ENCODE results near the gene UPK3A. TPM values are rescaled to one million over a fixed set of nuclear protein-coding genes. Genes with fewer than 3 reads are reported as not detected.
"Not testable (repeated sequence)": the region's sequence is repeated elsewhere in the genome, so short reads cannot be mapped to it uniquely, and the experiment has no call there.

UPK3A gene
- total RNA-seq, 1 experiment from 2014 or later: 1.0 TPM

GRCh38 chr22:45272498-45272897 lies 12.3 kb upstream of the UPK3A start:
- intact Hi-C loops (cut with micrococcal nuclease; ENCODE audit: unreplicated experiment): no loop called here
- Histone ChIP-seq H4K20me1 (ENCODE audit: insufficient read depth) (no peaks in the 10 kb centered on the region), H3K36me3 (ENCODE audit: low read depth) (no peaks in the 10 kb centered on the region), H3K4me2 (no peak overlapping the region), H3F3A (ENCODE audit: insufficient read depth, low read depth) (no peaks in the 10 kb centered on the region), H3K27ac (no peak overlapping the region), H3K4me3 (no peak overlapping the region), H3K27me3 (ENCODE audit: insufficient read depth, low read depth) (no peaks in the 10 kb centered on the region), H3K79me2 (ENCODE audit: low read depth) (no peaks in the 10 kb centered on the region), H2AFZ (no peak overlapping the region), H3K9me2 (ENCODE audit: insufficient read depth) (no peaks in the 10 kb centered on the region), H3K9me3 (ENCODE audit: insufficient read depth, low read depth) (no peaks in the 10 kb centered on the region), H3K4me1 (replicated peaks; ENCODE audit: insufficient read depth) (peaks cover 8% of the 10 kb centered on the region; the same call in 1 of the 2 replicates)
- DNase-seq: no peak
- CTCF ChIA-PET: interaction anchor here (0.7 kb wide), 2 partner anchors 534 to 704 kb away, joined by 7 to 10 read pairs; partner anchors contain the start of gene WNT7B
- POLR2A ChIA-PET (ENCODE audit: unreplicated experiment): no interaction called here
- no TSS peak for BruUV-seq (replicated peaks)
- no peak for TF ChIP-seq EZH2 (IDR thresholded peaks at IDR 0.05; ENCODE audit: low read depth)
- TF ChIP-seq, protein P1, sequence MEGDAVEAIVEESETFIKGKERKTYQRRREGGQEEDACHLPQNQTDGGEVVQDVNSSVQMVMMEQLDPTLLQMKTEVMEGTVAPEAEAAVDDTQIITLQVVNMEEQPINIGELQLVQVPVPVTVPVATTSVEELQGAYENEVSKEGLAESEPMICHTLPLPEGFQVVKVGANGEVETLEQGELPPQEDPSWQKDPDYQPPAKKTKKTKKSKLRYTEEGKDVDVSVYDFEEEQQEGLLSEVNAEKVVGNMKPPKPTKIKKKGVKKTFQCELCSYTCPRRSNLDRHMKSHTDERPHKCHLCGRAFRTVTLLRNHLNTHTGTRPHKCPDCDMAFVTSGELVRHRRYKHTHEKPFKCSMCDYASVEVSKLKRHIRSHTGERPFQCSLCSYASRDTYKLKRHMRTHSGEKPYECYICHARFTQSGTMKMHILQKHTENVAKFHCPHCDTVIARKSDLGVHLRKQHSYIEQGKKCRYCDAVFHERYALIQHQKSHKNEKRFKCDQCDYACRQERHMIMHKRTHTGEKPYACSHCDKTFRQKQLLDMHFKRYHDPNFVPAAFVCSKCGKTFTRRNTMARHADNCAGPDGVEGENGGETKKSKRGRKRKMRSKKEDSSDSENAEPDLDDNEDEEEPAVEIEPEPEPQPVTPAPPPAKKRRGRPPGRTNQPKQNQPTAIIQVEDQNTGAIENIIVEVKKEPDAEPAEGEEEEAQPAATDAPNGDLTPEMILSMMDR (conservative IDR thresholded peaks at IDR 0.05): no peak

DNA sequence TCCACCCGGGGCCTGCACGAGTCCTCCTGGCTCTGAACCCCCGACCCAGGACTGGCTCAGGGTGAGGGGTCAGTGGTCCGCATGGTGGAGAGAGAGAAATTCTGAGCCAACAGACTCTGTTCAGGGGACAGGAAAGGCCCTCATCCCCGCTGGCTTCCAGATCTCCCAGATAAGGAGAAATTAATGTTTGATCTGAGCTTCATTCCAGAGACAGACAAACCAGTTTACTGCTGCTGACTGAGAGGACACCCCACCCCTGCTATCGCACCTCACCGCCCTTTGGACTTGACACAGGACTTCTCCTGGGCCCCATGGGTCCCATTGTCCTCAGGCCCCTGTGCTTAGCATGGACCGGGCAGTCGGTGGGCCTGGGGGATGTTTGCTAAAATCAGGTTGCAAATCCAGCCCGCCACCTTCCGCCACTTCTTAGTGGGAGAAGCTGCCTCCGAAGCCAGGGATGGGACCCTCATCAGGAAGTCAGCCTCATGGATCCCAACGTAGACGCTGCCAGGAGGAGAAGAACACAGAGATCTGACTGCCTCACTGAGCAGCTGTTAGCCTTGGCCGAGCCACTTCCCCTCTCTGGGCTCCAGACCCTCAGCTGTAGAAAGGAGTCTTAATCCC lies 11.2 kb upstream of the UPK3A start:
- no peaks in the 10 kb centered on the region for H4K20me1 ChIP-seq (ENCODE audit: insufficient read depth)
- H3F3A ChIP-seq (ENCODE audit: insufficient read depth, low read depth): no peaks in the 10 kb centered on the region; the same call in 1 of the 2 replicates
- POLR2A ChIA-PET (ENCODE audit: unreplicated experiment): interaction anchor here (0.7 kb wide), 1 partner anchor 1349 kb away, joined by 8 read pairs; no protein-coding TSS in a partner anchor
- no peak overlapping the region for H2AFZ ChIP-seq
- H3K4me1 ChIP-seq (replicated peaks; ENCODE audit: insufficient read depth): peaks cover 8% of the 10 kb centered on the region; the same call in 1 of the 2 replicates
- BruUV-seq (replicated peaks): no TSS peak
- intact Hi-C loops (cut with micrococcal nuclease; ENCODE audit: unreplicated experiment): no loop called here
- H3K27me3 ChIP-seq (ENCODE audit: insufficient read depth, low read depth): no peaks in the 10 kb centered on the region
- H3K36me3 ChIP-seq (ENCODE audit: low read depth): no peaks in the 10 kb centered on the region
- no peaks in the 10 kb centered on the region for H3K9me2 ChIP-seq (ENCODE audit: insufficient read depth)
- TF ChIP-seq EZH2 (IDR thresholded peaks at IDR 0.05; ENCODE audit: low read depth): no peak
- TF ChIP-seq, protein P1 (conservative IDR thresholded peaks at IDR 0.05): no peak
- no peaks in the 10 kb centered on the region for H3K9me3 ChIP-seq (ENCODE audit: insufficient read depth, low read depth)
- H3K4me2 ChIP-seq: no peak overlapping the region
- no peak overlapping the region for H3K4me3 ChIP-seq
- no peak overlapping the region for H3K27ac ChIP-seq
- H3K79me2 ChIP-seq (ENCODE audit: low read depth): no peaks in the 10 kb centered on the region
- CTCF ChIA-PET: no interaction called here
- no peak for DNase-seq

DNA sequence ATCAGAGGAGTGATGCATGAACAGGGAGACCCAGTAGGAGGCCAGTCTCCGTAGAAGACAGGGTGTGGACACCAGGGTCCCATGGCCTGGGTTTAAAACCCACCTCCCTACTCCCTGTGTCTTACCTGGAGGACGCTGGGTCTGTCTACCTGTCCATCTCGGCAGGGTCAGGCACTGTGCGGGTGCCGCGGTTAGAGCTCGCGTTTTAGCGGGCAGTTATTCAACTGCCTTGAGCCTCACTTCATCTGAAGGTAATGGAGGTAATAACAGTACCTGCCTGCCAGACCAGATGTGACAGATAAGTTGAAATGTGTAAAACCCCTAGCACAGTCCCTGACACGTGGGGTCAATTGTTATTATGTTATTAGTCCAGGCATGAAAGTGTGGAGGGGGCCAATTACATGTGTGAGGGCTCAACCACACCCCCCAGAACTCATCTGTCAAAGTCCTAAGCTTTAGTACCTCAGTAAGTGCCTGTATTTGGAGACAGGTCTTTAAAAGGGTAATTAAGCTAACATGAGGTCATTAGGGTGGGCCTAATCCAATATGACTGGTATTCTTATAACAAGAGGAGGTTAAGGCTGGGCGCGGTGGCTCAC lies 8.1 kb upstream of the UPK3A start:
- Histone ChIP-seq H3K9me3 (ENCODE audit: insufficient read depth, low read depth) (no peaks in the 10 kb centered on the region), H3K4me3 (no peak overlapping the region), H3K4me1 (replicated peaks; ENCODE audit: insufficient read depth) (peaks cover 28% of the 10 kb centered on the region), H3K27ac (no peak overlapping the region), H2AFZ (no peak overlapping the region), H3F3A (ENCODE audit: insufficient read depth, low read depth) (peaks cover 22% of the 10 kb centered on the region), H3K79me2 (ENCODE audit: low read depth) (no peaks in the 10 kb centered on the region), H3K4me2 (no peak overlapping the region), H3K36me3 (ENCODE audit: low read depth) (no peaks in the 10 kb centered on the region), H4K20me1 (ENCODE audit: insufficient read depth) (no peaks in the 10 kb centered on the region), H3K9me2 (ENCODE audit: insufficient read depth) (no peaks in the 10 kb centered on the region), H3K27me3 (ENCODE audit: insufficient read depth, low read depth) (no peaks in the 10 kb centered on the region)
- ChIA-PET POLR2A (ENCODE audit: unreplicated experiment) (no interaction called here), CTCF (no interaction called here)
- no peak for DNase-seq
- BruUV-seq (replicated peaks): no TSS peak
- intact Hi-C loops (cut with micrococcal nuclease; ENCODE audit: unreplicated experiment): no loop called here
- no peak for TF ChIP-seq EZH2 (IDR thresholded peaks at IDR 0.05; ENCODE audit: low read depth)
- TF ChIP-seq, protein P1 (conservative IDR thresholded peaks at IDR 0.05): no peak

- H3K79me2 ChIP-seq (ENCODE audit: low read depth); H3K9me2 ChIP-seq (ENCODE audit: insufficient read depth); POLR2A ChIA-PET (ENCODE audit: unreplicated experiment); H3K27ac ChIP-seq; H3K9me3 ChIP-seq (ENCODE audit: insufficient read depth, low read depth); intact Hi-C loops (cut with micrococcal nuclease; ENCODE audit: unreplicated experiment); H3K36me3 ChIP-seq (ENCODE audit: low read depth); H4K20me1 ChIP-seq (ENCODE audit: insufficient read depth); BruUV-seq (replicated peaks); H3K27me3 ChIP-seq (ENCODE audit: insufficient read depth, low read depth); H2AFZ ChIP-seq; DNase-seq; H3K4me2 ChIP-seq; H3K4me3 ChIP-seq: not testable (repeated sequence)
- CTCF ChIA-PET: interaction anchor here (0.6 kb wide), 1 partner anchor 445 kb away, joined by 4 read pairs; no protein-coding TSS in a partner anchor
- Histone ChIP-seq H3F3A (ENCODE audit: insufficient read depth, low read depth) (peaks cover 22% of the 10 kb centered on the region), H3K4me1 (replicated peaks; ENCODE audit: insufficient read depth) (peaks cover 28% of the 10 kb centered on the region)
Observed at GRCh38 chr22:45277720-45278119, 7.0 kb upstream of the UPK3A start.
